Activated T-cell treated with anti-CD3 and anti-CD28 coated beads for 1 hour (primary cell): ENCODE data around the gene DHRS1.
"Not testable (repeated sequence)": the region's sequence is repeated elsewhere in the genome, so short reads cannot be mapped to it uniquely, and the experiment has no call there.

ENCODE experiments used
- DNase-seq: peaks from one replicate; pipeline ENCODE4 v3.0.0-alpha.2; 2020; ENCODE audit warnings: low read depth

The DHRS1 gene

GRCh38 chr14:24246765-24247212 is 52.8 kb downstream of the DHRS1 start:
- DNase-seq = no peak

- not testable (repeated sequence) for DNase-seq
Measured at GRCh38 chr14:24245350-24245749, 54.2 kb downstream of the DHRS1 start.

- no peak for DNase-seq
Measured at GRCh38 chr14:24243336-24243836, 56.2 kb downstream of the DHRS1 start.

- peak; percentile 92 for DNase-seq
Measured at GRCh38 chr14:24241829-24242443, 57.6 kb downstream of the DHRS1 start.
